Medulla oblongata (tissue), 1 donor: ENCODE data around the gene BCL11B.

Experiments
- DNase-seq: peaks from one replicate; pipeline ENCODE4 v3.0.0-alpha.2; 2015; ENCODE audit errors: extremely low spot score

BCL11B gene

DNA sequence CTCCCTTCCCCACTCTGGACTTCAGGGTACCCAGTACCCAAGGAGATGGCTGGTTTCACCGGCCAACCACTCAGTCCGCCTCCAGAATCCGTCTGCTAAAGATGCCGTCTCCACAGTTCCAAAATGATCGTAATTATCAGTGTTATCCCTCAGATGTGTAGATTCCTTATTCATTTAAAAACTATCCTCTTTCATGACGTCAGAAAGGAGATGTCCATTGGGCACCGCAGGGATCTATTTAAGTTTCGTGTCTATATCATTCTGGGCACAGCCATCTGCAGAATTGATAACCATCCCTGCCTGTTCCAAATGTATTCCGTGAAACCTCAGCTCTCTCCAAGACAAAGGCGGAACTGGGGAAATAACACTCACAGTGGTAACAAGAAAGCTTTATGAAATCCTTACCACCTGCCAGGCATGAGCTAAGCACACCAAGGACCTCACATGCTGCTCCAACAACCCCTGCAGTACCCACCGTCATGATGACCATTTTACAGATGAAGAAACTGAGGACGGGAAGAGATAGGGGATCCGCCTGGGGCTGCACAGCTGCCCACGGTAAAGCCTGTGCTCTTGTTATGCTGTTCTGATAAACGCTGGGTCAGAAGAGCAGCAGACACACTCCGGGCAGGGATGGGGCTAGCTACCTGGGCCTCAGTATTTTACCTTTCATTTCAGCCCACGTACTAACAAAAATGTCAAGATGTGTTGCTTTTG is 90.0 kb downstream of the BCL11B start:
- DNase-seq: no peak

GRCh38 chr14:99181241-99181640 is 90.8 kb downstream of the BCL11B start:
- no peak for DNase-seq

GRCh38 chr14:99179946-99180345 is 92.1 kb downstream of the BCL11B start:
- no peak for DNase-seq

DNA sequence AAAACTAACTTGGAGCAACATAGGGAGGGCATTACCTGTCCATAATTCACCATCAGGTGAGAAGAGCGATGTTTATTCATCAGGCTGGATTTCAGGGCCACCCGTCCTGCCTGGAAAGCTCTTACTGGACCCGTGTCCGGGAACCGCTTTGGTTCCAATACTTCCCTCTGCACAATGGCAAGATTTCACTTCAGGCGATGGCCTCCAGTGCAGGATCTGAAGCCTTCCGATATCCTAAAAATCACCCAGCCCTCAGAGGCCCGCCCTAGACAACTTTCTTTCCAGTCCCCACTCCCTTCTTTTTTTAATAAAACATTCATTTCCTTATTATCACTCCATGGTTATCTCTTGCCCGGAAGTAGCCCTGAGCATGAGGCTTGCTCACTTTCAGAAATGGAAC is 92.5 kb downstream of the BCL11B start:
- DNase-seq: no peak

DNA sequence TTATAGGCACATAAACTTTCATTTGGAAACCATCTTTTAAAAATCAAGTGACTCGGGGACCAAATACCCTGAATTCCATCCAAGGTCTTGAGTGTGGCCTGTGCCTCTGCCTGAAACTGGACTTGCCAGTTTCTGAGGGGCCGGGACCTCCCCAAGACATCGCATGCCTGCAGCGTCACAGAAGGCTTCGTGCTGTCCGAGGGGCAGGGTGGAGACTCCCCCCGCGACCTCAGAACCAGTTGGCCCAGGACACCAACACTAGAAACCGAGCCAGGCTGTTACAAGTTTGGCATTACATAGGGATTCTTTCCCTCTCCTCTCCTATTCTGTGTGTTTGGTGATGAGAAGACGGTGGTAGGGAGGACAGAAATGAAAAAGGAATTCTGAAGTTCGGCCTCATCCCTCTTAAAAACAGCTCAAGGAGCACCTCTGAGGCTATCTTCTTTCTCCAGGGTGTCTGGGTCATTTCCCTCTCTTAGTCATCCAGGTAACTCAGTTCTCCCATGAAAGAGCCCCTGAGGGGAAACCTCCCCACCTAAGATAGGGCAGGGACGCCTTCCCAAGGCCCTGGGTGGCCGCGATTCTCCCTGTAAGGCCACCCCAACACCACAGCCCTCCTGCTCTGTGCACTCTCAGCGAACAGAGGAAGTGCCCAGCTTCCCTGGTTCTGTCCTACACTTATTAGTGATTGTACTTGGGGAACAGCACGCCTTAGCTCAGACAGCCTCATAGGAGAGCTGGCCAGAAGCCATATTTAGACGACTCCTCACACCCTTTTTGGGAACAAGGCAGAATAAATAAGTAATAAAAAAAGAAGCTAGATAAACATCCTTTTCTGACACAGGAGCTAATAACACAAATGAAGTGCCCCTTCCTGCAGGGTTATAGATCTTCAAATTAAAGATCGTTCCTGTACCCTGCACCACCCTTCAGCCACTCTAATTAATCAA is 93.8 kb downstream of the BCL11B start:
- no peak for DNase-seq

- DNase-seq: no peak
These were observed 94.8 kb downstream of the BCL11B start for GRCh38 chr14:99177046-99177655.

GRCh38 chr14:99176156-99176945 is 95.6 kb downstream of the BCL11B start:
- no peak for DNase-seq

GRCh38 chr14:99175331-99176155 is 96.5 kb downstream of the BCL11B start:
- DNase-seq: no peak

- DNase-seq: no peak
These were observed 97.2 kb downstream of the BCL11B start for GRCh38 chr14:99174770-99175319.

- no peak for DNase-seq
These were observed 97.8 kb downstream of the BCL11B start for GRCh38 chr14:99174081-99174769.

- DNase-seq: no peak
These were observed 98.5 kb downstream of the BCL11B start for GRCh38 chr14:99173506-99173905.

DNA sequence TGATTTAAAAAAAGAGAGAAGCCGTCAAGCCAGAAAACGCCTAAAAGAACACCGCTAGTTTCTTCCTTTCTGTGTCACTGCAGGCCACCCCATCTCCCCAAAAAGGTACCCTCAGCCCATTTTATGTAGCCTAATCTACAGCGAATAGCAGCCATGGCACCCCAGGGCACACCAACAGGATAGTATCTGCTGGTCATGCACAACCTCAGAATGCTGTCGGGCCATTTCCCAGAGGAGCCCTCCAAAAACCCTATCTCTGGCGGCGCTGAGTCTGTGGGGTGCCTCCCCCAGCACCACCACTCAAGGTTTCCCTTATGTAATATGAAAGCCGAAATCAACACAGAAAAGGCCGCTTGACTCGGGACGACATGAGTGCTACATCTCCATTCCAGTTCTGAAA is 98.9 kb downstream of the BCL11B start:
- DNase-seq: no peak

GRCh38 chr14:99171396-99171795 is 100.6 kb downstream of the BCL11B start:
- no peak for DNase-seq

GRCh38 chr14:99169776-99170356 is 102.1 kb downstream of the BCL11B start:
- no peak for DNase-seq

GRCh38 chr14:99168330-99168729 is 103.7 kb downstream of the BCL11B start:
- DNase-seq: no peak

DNA sequence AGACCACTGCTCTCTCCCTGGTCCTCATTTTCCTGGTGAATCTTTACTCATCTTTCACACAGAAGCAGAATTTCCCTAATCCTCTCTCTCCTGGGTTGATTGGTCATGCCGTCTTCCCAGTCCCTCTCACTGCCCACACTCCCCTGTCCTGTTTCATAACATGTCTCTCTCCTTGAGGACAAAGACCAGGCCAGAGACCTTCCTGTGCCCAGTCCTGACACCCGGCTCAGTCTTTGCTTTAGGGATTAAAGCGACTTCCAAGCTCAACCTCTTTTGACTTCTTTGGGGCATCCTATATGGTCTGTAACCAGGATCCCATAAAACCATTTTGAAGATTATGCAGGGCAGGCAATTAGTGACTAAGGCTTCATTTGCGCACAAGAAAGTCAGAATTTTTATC is 105.5 kb downstream of the BCL11B start:
- no peak for DNase-seq

- DNase-seq: no peak
These were observed 107.3 kb downstream of the BCL11B start for GRCh38 chr14:99164712-99165111.

- DNase-seq: no peak
These were observed 108.6 kb downstream of the BCL11B start for GRCh38 chr14:99163446-99163845.
